ENCODE data around the gene ABR.

Gene ABR

DNA sequence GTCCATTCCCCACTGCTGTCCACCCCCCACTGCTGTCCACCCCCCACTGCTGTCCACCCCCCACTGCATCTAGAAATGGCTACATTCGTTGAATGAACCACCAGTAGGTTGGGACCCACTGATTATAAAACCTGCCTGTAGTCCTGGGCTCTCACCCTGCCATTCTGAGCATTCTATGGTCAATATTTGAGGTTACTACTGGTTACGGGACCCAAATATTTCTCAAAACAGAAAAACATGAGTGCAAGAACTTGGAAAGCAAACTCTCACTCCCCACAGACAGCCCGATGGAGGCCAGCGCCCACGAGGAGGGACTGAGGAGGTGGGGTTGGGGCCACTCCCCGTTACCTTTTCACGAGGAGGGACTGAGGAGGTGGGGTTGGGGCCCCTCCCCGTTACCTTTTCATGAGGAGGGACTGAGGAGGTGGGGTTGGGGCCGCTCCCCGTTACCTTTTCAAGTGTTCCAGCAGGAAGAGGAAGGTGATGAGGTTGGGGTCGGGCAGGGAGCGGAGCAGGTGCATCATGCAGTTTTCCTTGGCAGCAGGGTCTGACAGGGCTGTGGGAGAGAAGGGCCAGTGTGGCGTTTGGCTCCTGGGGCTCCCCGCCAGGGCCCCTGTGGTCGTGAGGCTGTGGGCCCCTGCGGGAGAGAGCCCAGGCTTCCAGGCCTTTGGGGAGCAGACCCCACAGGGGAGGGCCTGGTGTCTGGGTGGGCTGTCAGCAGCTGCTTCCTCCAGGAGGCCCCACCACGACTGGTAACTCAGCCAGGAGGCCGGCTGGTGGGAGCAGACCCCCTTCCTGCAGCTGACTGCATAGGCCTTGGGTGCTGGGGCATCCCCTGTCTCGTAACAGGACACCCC is 170.3 kb downstream of the ABR start:
- Histone ChIP-seq H3K9ac (ENCODE audit: low read length) (no peak overlapping the region), H3K9me3 (ENCODE audit: control insufficient read depth, insufficient read depth, low read depth, low read length) (no peaks in the 10 kb centered on the region), H3K4me1 (ENCODE audit: control insufficient read depth, insufficient read depth, low read length) (no peaks in the 10 kb centered on the region), H3K27ac (ENCODE audit: low read depth, low read length) (no peak overlapping the region), H3K4me3 (ENCODE audit: low read depth, low read length) (no peak overlapping the region), H3K27me3 (ENCODE audit: control insufficient read depth, insufficient read depth, low read length) (no peaks in the 10 kb centered on the region), H3K36me3 (ENCODE audit: control insufficient read depth, insufficient read depth, low read length) (peaks cover 29% of the 10 kb centered on the region)

DNA sequence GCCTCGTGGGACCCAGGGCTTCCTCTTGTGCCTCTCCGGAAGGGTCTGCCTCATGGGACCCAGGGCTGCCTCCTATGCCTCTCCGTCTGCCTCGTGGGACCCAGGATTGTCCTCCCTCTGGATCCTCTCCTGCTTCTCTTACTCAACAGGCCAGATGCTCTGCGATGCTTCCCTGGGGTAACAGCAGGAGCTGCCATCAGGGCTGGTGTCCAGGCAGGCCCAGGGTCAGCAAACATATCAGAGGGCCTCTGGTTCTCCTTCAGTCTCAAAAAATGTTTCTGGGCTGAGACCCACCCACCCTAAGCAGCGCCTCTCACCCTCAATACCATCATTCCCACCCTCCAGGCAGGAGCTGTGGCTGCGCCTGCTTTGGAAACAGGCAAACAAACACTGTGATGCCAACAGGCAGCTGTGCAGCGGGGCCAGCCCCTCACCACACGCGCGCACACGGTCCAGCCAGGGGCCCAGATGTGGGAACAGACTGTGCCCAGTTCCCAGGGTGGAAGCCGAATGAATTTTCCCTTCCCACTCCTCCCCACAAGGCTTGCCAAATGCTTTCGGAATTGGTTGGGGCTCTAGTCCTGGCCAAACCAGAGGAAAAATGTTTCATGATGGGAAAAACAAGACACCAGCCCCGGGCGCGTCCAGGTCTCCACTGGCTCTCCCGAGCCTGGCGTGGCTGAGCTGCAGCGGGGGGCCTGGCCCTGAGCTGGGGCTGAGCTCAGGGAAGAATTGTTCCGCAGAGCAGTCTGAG is 171.6 kb downstream of the ABR start:
- Histone ChIP-seq H3K4me1 (ENCODE audit: control insufficient read depth, insufficient read depth, low read length) (no peaks in the 10 kb centered on the region), H3K4me3 (ENCODE audit: low read depth, low read length) (no peak overlapping the region), H3K27ac (ENCODE audit: low read depth, low read length) (no peak overlapping the region), H3K9me3 (ENCODE audit: control insufficient read depth, insufficient read depth, low read depth, low read length) (no peaks in the 10 kb centered on the region), H3K27me3 (ENCODE audit: control insufficient read depth, insufficient read depth, low read length) (no peaks in the 10 kb centered on the region), H3K9ac (ENCODE audit: low read length) (no peak overlapping the region), H3K36me3 (ENCODE audit: control insufficient read depth, insufficient read depth, low read length) (peaks cover 34% of the 10 kb centered on the region)

DNA sequence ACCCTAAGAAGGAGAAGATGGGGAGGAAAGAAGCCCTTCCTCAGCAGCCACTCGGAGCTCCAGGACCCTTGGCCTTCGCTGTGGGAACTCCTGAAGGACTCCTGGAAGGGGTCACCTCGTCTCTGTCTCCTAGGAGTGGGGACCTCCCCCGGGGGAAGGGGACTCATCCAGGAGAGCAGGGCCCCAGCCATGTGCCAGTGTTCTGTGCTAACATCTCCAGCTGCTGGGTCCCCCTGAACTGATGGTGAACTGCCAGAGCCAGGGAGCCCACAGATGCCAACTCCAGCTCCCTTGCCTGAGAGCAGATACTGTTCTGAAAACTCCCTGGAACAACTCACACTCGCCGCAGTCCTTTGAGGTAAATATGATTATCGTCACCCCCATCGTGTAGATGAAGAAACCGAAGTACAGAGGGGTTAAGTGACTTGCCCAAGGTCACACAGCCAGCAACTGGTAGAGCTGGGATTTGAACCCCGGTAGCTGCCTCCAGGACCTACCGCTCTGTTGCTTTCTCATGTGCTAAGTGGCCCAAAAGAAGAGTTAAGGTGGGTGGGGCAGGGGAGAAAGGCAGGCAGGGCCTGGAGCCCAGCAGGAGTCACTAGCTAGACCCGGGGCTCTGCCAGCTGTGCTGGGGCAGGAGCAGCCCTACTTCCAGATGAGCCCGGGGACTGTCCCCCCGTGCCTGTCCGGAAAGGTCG is 172.3 kb downstream of the ABR start:
- no peaks in the 10 kb centered on the region for H3K4me1 ChIP-seq (ENCODE audit: control insufficient read depth, insufficient read depth, low read length)
- H3K27ac ChIP-seq (ENCODE audit: low read depth, low read length): no peak overlapping the region
- H3K9me3 ChIP-seq (ENCODE audit: control insufficient read depth, insufficient read depth, low read depth, low read length): no peaks in the 10 kb centered on the region
- H3K36me3 ChIP-seq (ENCODE audit: control insufficient read depth, insufficient read depth, low read length): peaks cover 40% of the 10 kb centered on the region
- no peak overlapping the region for H3K9ac ChIP-seq (ENCODE audit: low read length)
- no peak overlapping the region for H3K4me3 ChIP-seq (ENCODE audit: low read depth, low read length)
- H3K27me3 ChIP-seq (ENCODE audit: control insufficient read depth, insufficient read depth, low read length): no peaks in the 10 kb centered on the region

DNA sequence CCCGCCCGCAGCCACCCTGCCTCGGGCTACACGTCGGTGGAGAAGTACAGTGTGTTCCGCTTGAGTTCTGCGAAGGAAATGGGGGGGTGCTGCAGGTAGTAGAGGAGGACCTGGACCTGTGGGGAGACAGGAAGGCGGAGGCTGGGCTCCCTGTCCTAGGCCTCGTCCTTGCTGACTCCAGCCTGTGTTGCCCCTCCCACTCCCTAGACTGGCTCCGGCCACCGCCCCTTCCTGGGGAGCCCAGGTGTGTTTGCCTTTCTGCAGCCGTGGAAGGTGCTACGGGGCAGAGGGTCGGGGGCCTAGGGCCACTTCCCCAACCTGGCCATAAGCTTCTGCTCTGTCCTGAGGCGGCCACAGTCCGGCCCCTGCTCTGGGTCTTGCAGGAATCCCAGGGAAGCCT is 173.7 kb downstream of the ABR start:
- Histone ChIP-seq H3K9me3 (ENCODE audit: control insufficient read depth, insufficient read depth, low read depth, low read length) (no peaks in the 10 kb centered on the region), H3K27me3 (ENCODE audit: control insufficient read depth, insufficient read depth, low read length) (no peaks in the 10 kb centered on the region), H3K36me3 (ENCODE audit: control insufficient read depth, insufficient read depth, low read length) (peaks cover 54% of the 10 kb centered on the region), H3K9ac (ENCODE audit: low read length) (no peak overlapping the region), H3K4me1 (ENCODE audit: control insufficient read depth, insufficient read depth, low read length) (no peaks in the 10 kb centered on the region), H3K27ac (ENCODE audit: low read depth, low read length) (no peak overlapping the region), H3K4me3 (ENCODE audit: low read depth, low read length) (no peak overlapping the region)

DNA sequence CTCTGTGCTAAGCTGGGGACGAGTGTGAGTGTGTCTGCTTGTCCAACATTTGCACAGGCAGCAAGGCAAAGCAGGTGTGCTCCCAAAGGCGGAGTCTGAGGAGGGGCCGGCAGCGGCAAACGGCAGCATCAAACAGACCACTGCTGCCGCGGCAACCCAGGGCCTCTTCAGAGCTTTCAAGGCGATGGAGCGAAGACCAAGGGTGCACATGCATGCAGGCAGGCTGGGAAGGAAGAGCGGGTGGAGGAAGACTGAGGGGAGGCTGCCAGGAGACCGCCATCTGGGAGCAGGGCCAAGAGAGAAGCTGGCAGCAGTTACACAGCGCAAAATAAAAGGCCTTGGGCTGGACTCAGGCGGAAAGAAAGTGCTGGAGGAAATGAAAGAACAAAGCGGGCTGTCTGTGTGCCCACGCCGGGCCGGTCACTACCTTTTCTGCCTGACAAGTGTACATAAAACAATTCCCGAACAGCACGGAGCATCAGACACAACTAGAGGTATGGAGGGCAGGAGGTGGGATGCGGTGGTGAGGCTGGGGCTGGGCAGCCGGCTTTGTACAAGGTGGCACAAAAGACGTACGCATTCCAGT is 174.3 kb downstream of the ABR start:
- no peaks in the 10 kb centered on the region for H3K27me3 ChIP-seq (ENCODE audit: control insufficient read depth, insufficient read depth, low read length)
- no peak overlapping the region for H3K4me3 ChIP-seq (ENCODE audit: low read depth, low read length)
- H3K36me3 ChIP-seq (ENCODE audit: control insufficient read depth, insufficient read depth, low read length): peaks cover 59% of the 10 kb centered on the region
- H3K4me1 ChIP-seq (ENCODE audit: control insufficient read depth, insufficient read depth, low read length): no peaks in the 10 kb centered on the region
- H3K9me3 ChIP-seq (ENCODE audit: control insufficient read depth, insufficient read depth, low read depth, low read length): no peaks in the 10 kb centered on the region
- H3K27ac ChIP-seq (ENCODE audit: low read depth, low read length): no peak overlapping the region
- no peak overlapping the region for H3K9ac ChIP-seq (ENCODE audit: low read length)

DNA sequence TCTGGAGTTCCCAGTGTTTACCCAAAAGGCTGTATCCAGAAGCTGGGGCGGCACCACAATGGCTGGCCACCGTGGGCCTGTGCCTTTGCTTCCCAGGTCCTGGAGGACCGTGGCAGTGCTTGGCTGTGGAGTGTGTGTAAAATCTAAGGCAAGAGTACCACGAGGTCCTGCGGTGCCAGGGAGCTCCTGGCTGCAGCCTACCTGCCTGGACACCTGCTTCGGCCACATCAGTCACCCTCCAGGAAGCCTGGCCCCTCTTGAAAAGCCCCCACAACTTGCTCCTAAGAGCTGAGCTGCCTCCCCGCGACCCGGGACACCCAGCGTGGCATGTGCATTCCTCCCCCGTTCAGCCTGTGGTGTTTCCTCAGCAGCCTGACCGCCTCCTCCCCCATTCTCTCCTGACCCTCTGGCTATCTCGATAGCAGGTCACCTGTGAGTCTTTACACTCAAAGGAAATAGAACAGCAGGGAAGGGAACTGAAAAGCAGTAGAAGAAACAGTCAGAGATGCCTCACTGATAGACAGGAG is 174.9 kb downstream of the ABR start:
- Histone ChIP-seq H3K9ac (ENCODE audit: low read length) (no peak overlapping the region), H3K4me3 (ENCODE audit: low read depth, low read length) (no peak overlapping the region), H3K36me3 (ENCODE audit: control insufficient read depth, insufficient read depth, low read length) (peaks cover 58% of the 10 kb centered on the region), H3K9me3 (ENCODE audit: control insufficient read depth, insufficient read depth, low read depth, low read length) (no peaks in the 10 kb centered on the region), H3K27me3 (ENCODE audit: control insufficient read depth, insufficient read depth, low read length) (no peaks in the 10 kb centered on the region), H3K4me1 (ENCODE audit: control insufficient read depth, insufficient read depth, low read length) (no peaks in the 10 kb centered on the region), H3K27ac (ENCODE audit: low read depth, low read length) (no peak overlapping the region)

DNA sequence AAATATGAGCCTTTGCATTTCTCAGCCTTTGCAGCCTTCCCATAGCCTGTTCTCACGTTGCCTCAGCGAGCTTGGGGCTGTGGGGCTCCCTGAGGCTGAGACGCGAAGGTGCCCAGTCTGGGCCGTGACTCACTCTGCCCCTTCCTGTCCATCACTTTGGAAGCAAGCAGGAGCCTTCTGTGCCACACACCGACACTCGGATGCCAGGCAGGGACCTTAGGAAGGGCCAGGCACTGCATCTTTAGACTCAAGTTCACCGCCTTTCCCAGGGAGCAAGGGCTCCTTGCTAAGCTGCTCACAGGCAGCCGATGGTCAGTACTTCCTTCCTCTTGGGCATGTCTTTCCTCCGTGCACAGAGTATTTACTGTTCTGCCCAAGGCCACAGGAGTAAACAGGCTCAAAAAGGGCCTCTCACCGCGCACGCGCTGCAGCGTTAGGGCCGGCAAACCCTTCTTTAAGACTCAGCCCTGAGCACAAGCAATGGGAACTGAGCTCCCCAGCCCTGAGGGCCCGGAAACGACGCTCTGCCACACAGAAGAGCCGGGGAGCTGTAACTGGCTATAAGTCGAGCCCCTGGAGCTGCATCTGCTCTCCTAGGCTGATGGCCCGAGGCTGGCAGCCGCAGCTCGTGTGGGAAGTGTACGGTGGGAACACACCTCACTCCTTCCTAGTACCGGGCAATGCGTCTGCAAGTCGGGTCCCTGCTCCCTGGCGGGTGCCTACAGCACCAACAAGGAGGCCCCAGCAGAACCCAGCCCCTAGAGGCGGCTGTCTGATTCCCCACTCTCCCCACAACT is 175.6 kb downstream of the ABR start:
- Histone ChIP-seq H3K9ac (ENCODE audit: low read length) (no peak overlapping the region), H3K4me3 (ENCODE audit: low read depth, low read length) (no peak overlapping the region), H3K27me3 (ENCODE audit: control insufficient read depth, insufficient read depth, low read length) (no peaks in the 10 kb centered on the region), H3K27ac (ENCODE audit: low read depth, low read length) (no peak overlapping the region), H3K9me3 (ENCODE audit: control insufficient read depth, insufficient read depth, low read depth, low read length) (no peaks in the 10 kb centered on the region), H3K36me3 (ENCODE audit: control insufficient read depth, insufficient read depth, low read length) (peaks cover 62% of the 10 kb centered on the region), H3K4me1 (ENCODE audit: control insufficient read depth, insufficient read depth, low read length) (no peaks in the 10 kb centered on the region)

DNA sequence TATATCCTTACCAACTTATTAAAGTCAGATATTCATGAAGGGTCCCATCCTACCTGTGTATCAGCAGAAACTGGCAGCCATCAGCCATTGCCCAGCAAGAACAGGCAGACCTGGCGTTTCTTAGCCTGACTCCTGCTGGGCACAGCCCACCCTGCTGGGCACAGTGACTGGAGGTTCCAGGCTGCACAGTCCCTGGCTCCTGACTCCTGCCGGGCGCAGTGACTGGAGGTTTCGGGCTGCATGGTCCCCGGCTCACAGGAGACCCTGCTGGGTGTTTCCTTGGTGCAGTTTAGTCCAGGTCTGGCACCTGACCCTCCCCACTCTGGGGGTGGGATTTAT is 176.2 kb downstream of the ABR start:
- no peak overlapping the region for H3K9ac ChIP-seq (ENCODE audit: low read length)
- peaks cover 62% of the 10 kb centered on the region for H3K36me3 ChIP-seq (ENCODE audit: control insufficient read depth, insufficient read depth, low read length)
- no peaks in the 10 kb centered on the region for H3K4me1 ChIP-seq (ENCODE audit: control insufficient read depth, insufficient read depth, low read length)
- no peaks in the 10 kb centered on the region for H3K9me3 ChIP-seq (ENCODE audit: control insufficient read depth, insufficient read depth, low read depth, low read length)
- no peak overlapping the region for H3K4me3 ChIP-seq (ENCODE audit: low read depth, low read length)
- no peaks in the 10 kb centered on the region for H3K27me3 ChIP-seq (ENCODE audit: control insufficient read depth, insufficient read depth, low read length)
- H3K27ac ChIP-seq (ENCODE audit: low read depth, low read length): no peak overlapping the region

DNA sequence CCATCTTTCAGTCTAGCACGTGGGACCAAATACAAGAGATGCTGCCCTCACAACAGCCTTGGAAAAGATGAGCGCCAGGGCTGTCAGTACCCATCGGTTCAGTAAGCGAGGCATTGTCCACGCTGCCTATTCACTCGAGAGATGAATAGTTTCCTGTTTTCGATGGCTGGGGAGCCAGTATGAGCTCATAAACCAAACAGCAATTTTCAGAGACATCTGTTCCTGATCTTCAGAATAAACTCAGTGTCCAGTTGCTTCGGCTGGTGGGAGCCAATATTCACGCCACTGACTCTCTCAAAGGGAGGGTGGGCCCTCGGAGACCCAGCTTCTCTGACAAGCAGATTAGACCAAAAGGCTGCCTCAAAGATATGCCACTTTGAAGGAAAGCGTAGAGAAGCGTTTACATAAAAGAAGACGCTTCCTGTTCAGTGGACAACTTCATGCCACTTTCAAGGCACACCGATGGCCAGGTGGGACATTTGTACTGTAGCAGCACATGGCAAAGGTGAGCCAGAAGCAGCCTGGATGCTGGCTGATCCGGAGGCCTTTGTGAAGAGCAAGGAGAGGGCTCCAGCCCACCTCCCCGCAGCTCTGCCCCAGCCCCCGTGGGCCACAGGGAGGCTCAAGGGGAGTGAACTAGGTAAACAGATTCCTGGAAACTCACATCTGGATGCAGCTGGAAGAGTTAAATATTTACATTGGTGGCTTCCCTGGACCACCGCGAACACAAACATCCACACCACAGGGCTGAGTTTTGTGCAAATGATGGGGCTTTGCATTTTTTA is 176.8 kb downstream of the ABR start:
- H3K27me3 ChIP-seq (ENCODE audit: control insufficient read depth, insufficient read depth, low read length): no peaks in the 10 kb centered on the region
- no peak overlapping the region for H3K4me3 ChIP-seq (ENCODE audit: low read depth, low read length)
- peaks cover 62% of the 10 kb centered on the region for H3K36me3 ChIP-seq (ENCODE audit: control insufficient read depth, insufficient read depth, low read length)
- no peak overlapping the region for H3K27ac ChIP-seq (ENCODE audit: low read depth, low read length)
- no peak overlapping the region for H3K9ac ChIP-seq (ENCODE audit: low read length)
- H3K9me3 ChIP-seq (ENCODE audit: control insufficient read depth, insufficient read depth, low read depth, low read length): no peaks in the 10 kb centered on the region
- H3K4me1 ChIP-seq (ENCODE audit: control insufficient read depth, insufficient read depth, low read length): peaks cover 2% of the 10 kb centered on the region; the same call in 1 of the 2 replicates

DNA sequence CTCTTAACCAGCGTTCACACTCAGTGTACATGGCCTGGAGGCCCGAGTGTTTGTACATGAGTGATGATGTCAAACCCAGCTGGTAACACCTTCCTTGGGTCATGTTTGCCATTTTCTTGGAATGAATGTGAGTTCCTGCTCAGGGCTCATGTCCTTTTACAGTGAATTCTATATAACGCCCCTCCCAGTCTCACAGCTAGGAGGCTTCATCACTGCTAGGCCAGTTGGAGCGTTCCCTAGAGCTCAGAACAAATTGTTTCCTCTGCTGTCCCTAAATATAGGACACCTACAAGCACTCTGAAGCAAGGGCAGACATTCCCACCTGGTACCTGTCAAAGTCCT is 177.4 kb downstream of the ABR start:
- Histone ChIP-seq H3K9ac (ENCODE audit: low read length) (no peak overlapping the region), H3K9me3 (ENCODE audit: control insufficient read depth, insufficient read depth, low read depth, low read length) (no peaks in the 10 kb centered on the region), H3K27ac (ENCODE audit: low read depth, low read length) (no peak overlapping the region), H3K36me3 (ENCODE audit: control insufficient read depth, insufficient read depth, low read length) (peaks cover 59% of the 10 kb centered on the region), H3K4me3 (ENCODE audit: low read depth, low read length) (no peak overlapping the region), H3K27me3 (ENCODE audit: control insufficient read depth, insufficient read depth, low read length) (no peaks in the 10 kb centered on the region), H3K4me1 (ENCODE audit: control insufficient read depth, insufficient read depth, low read length) (peaks cover 5% of the 10 kb centered on the region; the same call in 1 of the 2 replicates)
